MG63 (cell line): ENCODE measurements around the gene ARHGAP42. TPM values are rescaled to one million over a fixed set of nuclear protein-coding genes. Genes with fewer than 3 reads are reported as not detected.

Experiments used
- DNase-seq: peaks from one replicate; pipeline ENCODE4 v3.0.0-alpha.2; 2020
- H3K27me3 ChIP-seq: fragments of 250-450 bp; sonication (Bioruptor Pico); 2 replicates; pipeline ENCODE4 v1.5.1; 2020; ENCODE audit warnings: mild to moderate bottlenecking, moderate library complexity
- H3K36me3 ChIP-seq: fragments of 250-450 bp; sonication (Bioruptor Pico); 2 replicates; pipeline ENCODE4 v1.5.1; 2020; ENCODE audit warnings: mild to moderate bottlenecking, moderate library complexity
- H3K4me3 ChIP-seq: fragments of 250-450 bp; sonication (Bioruptor Pico); 2 replicates; pipeline ENCODE4 v1.5.1; 2020; ENCODE audit warnings: mild to moderate bottlenecking, moderate library complexity
- H3K9me3 ChIP-seq: fragments of 250-450 bp; sonication (Bioruptor Pico); 2 replicates; pipeline ENCODE4 v1.5.1; 2020; ENCODE audit warnings: mild to moderate bottlenecking, moderate library complexity
- total RNA-seq: library from RNA; depleted of rRNA; stranded (reverse); fragments of >200 nt; shearing (Covaris generic); gene quantifications from 2 replicates; pipeline ENCODE4 v1.2.3, GENCODE V29; 2014; ENCODE audit warnings: low replicate concordance

ARHGAP42 gene
- total RNA-seq, 1 experiment from 2014 or later = 2.0 TPM

DNA sequence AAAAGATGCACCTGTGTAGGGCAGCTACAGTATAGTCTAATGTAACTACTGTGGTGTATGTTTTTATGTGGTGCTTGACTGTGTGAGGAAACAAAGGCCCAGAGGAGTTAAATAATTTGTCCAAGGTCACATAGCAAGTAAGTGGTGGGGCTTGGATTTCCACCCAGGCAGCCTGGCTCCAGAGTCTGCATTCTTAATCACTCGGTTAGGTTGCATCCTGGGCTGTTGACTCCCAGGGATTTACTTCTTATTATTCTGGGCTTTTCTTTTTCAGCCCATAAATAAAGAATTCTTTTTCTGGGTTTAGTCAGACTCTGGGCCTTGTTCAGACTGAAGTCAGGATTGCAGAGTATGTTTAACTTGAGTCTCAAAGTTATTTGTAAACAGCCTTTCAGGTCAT lies 82.1 kb downstream of the ARHGAP42 start:
- Histone ChIP-seq H3K9me3 (no peaks in the 10 kb centered on the region), H3K27me3 (no peaks in the 10 kb centered on the region), H3K36me3 (no peaks in the 10 kb centered on the region), H3K4me3 (no peak overlapping the region)
- no peak for DNase-seq

GRCh38 chr11:100769617-100770016 lies 82.5 kb downstream of the ARHGAP42 start:
- H3K9me3 ChIP-seq = no peaks in the 10 kb centered on the region
- no peaks in the 10 kb centered on the region for H3K36me3 ChIP-seq
- no peaks in the 10 kb centered on the region for H3K27me3 ChIP-seq
- no peak overlapping the region for H3K4me3 ChIP-seq
- DNase-seq = no peak

GRCh38 chr11:100774132-100774531 lies 87.0 kb downstream of the ARHGAP42 start:
- no peak for DNase-seq
- no peaks in the 10 kb centered on the region for H3K36me3 ChIP-seq
- H3K27me3 ChIP-seq = no peaks in the 10 kb centered on the region
- no peak overlapping the region for H3K4me3 ChIP-seq
- H3K9me3 ChIP-seq = no peaks in the 10 kb centered on the region

DNA sequence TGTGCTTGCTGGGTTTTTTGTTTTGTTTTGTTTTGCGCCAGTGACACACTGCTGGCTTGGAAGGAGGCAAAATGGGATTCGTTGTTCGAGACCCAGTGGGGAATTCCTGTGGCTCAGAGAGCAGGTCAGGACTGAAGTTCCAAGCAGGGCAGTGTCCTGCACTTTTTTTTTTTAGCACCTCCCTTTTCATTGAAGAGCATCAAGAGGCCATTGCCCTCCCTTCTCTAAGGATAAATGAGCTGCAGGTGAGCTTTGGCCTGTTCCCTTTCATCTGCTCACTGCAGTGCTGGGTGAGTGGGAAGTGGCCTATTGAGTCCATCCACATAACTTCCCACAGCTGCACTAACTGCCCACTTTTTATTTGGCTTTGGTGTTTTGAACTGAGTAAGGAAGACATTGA lies 87.8 kb downstream of the ARHGAP42 start:
- no peaks in the 10 kb centered on the region for H3K27me3 ChIP-seq
- no peaks in the 10 kb centered on the region for H3K36me3 ChIP-seq
- no peak overlapping the region for H3K4me3 ChIP-seq
- DNase-seq = no peak
- H3K9me3 ChIP-seq = no peaks in the 10 kb centered on the region

DNA sequence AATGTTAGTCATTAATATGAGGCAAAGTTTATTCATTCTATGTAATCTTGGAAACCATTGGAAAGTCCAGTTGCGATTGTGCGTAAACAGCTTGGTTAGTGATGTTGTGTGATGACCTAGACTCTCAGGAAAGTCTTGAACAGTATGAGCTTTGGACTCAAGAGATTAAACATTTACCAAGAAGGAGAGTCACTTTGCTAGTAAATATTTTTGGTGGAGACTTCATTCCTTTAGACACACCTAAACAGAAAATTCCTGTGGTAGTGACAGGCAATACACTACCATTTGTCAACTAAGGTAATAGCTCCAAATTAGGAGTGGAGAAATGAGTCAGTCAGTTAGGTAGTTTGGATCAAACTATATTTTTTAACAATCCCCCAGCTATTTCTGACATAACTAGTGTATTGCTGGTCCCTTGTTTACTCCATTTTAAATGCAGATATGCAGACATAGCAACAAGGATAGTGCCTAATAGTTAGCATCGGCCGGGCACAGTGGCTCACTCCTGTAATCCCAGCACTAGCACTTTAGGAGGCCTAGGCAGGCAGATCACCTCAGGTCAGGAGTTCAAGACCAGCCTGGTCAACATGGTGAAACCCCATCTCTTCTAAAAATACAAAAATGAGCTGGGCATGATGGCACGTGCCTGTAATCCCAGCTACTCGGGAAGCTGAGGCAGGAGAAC lies 89.3 kb downstream of the ARHGAP42 start:
- Histone ChIP-seq H3K36me3 (no peaks in the 10 kb centered on the region), H3K4me3 (no peak overlapping the region), H3K9me3 (no peaks in the 10 kb centered on the region), H3K27me3 (no peaks in the 10 kb centered on the region)
- no peak for DNase-seq

GRCh38 chr11:100777103-100777502 lies 90.0 kb downstream of the ARHGAP42 start:
- no peak for DNase-seq
- no peaks in the 10 kb centered on the region for H3K36me3 ChIP-seq
- H3K9me3 ChIP-seq = no peaks in the 10 kb centered on the region
- no peak overlapping the region for H3K4me3 ChIP-seq
- no peaks in the 10 kb centered on the region for H3K27me3 ChIP-seq

DNA sequence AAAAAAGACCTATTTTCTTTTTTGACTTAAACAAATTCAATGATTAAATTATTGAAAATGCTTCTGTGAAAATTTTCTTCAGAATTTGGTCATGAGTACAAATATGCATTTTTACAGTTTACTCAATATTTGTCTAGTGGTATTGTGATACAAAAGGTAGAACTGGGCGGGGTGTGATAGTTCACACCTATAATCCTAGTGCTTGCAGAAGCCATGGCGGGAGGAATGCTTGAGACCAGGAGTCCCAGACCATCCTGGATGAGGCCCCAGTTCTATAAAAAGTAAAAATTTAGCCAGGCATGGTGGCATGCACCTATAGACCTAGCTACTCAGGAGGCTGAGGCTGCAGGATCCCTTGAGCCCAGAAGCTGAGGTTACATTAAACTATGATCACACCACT lies 90.6 kb downstream of the ARHGAP42 start:
- no peaks in the 10 kb centered on the region for H3K27me3 ChIP-seq
- no peak for DNase-seq
- no peaks in the 10 kb centered on the region for H3K9me3 ChIP-seq
- H3K4me3 ChIP-seq = no peak overlapping the region
- no peaks in the 10 kb centered on the region for H3K36me3 ChIP-seq

DNA sequence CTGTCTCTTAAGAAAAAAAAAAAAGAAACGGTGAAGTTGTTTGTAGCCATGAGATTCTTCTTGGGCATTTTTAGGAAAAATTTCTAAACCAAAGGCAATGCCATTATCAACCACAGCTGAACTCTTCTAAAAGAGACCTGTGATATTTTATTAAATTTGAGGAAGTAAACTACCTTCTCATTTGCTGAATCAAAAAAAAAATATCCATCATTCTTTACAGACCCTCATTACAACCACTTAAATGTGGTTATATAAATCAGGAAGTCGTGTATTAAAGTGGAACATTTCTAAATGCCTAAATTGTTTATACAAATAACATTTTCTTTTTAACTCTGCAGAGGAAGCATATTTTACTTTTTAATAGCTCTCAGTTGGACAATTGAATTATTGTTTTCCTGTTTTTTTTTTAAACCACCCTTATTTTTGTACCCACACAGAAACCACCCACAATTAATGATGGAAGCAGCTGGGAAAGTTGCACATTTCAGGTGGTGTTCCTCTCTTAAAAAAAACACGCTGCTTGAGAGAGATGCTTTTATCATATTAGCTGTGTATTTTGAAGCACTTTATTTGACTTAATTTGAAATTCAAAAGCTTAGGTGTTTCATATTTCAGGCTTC lies 91.2 kb downstream of the ARHGAP42 start:
- Histone ChIP-seq H3K4me3 (no peak overlapping the region), H3K36me3 (no peaks in the 10 kb centered on the region), H3K9me3 (no peaks in the 10 kb centered on the region), H3K27me3 (no peaks in the 10 kb centered on the region)
- DNase-seq = no peak

- H3K27me3 ChIP-seq = no peaks in the 10 kb centered on the region
- no peak for DNase-seq
- H3K36me3 ChIP-seq = no peaks in the 10 kb centered on the region
- no peak overlapping the region for H3K4me3 ChIP-seq
- no peaks in the 10 kb centered on the region for H3K9me3 ChIP-seq
Measured at GRCh38 chr11:100780470-100780869, 93.4 kb downstream of the ARHGAP42 start.

GRCh38 chr11:100785148-100785983 lies 98.3 kb downstream of the ARHGAP42 start:
- no peaks in the 10 kb centered on the region for H3K27me3 ChIP-seq
- no peak for DNase-seq
- H3K9me3 ChIP-seq = no peaks in the 10 kb centered on the region
- H3K36me3 ChIP-seq = no peaks in the 10 kb centered on the region
- no peak overlapping the region for H3K4me3 ChIP-seq

- no peaks in the 10 kb centered on the region for H3K36me3 ChIP-seq
- no peaks in the 10 kb centered on the region for H3K27me3 ChIP-seq
- DNase-seq = no peak
- no peak overlapping the region for H3K4me3 ChIP-seq
- H3K9me3 ChIP-seq = no peaks in the 10 kb centered on the region
Measured at GRCh38 chr11:100788561-100789295, 101.6 kb downstream of the ARHGAP42 start.

DNA sequence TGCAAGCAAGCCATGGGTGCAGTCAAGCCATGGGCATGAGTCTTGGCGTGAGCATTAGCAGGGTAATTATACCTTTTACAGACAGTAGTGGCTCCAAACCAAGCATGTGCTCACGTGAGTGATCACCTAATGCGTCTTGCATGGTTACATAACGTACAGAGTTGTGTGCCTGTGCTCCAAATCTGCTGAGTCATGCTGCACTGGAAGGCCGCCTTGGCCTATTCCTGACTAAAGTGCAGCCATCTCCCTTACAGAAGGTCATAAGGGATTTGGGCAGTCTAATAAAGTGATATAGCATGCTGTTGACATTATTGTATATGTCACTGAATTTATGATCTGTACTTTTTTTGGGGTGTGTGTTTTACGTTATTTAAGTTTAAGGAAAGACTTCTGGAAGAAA lies 102.4 kb downstream of the ARHGAP42 start:
- Histone ChIP-seq H3K27me3 (no peaks in the 10 kb centered on the region), H3K4me3 (no peak overlapping the region), H3K36me3 (no peaks in the 10 kb centered on the region), H3K9me3 (no peaks in the 10 kb centered on the region)
- peak; percentile 5 for DNase-seq

DNA sequence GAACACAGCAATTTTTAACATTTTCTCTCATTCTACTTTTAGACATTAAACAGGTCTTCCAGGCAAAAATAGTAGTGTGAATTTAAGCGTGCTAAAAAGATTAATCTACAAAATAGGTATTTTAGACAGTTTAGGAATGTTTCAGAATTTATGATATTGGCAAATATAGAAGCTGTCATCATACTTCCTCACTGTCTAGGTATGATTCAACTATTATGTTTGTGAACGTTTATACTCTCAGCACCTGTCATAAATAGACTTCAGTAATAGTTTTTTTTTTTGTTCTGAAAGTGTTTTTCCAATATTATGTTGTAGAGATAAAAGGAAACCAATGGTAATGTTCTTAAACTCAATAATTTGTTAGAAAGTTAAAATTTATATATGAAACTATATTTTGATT lies 103.0 kb downstream of the ARHGAP42 start:
- H3K9me3 ChIP-seq = no peaks in the 10 kb centered on the region
- no peaks in the 10 kb centered on the region for H3K36me3 ChIP-seq
- no peak for DNase-seq
- H3K27me3 ChIP-seq = no peaks in the 10 kb centered on the region
- H3K4me3 ChIP-seq = no peak overlapping the region

- H3K4me3 ChIP-seq = no peak overlapping the region
- no peaks in the 10 kb centered on the region for H3K27me3 ChIP-seq
- H3K9me3 ChIP-seq = no peaks in the 10 kb centered on the region
- DNase-seq = no peak
- no peaks in the 10 kb centered on the region for H3K36me3 ChIP-seq
Measured at GRCh38 chr11:100791103-100791502, 104.0 kb downstream of the ARHGAP42 start.

GRCh38 chr11:100791860-100792259 lies 104.8 kb downstream of the ARHGAP42 start:
- no peaks in the 10 kb centered on the region for H3K36me3 ChIP-seq
- H3K4me3 ChIP-seq = no peak overlapping the region
- no peaks in the 10 kb centered on the region for H3K27me3 ChIP-seq
- no peak for DNase-seq
- H3K9me3 ChIP-seq = no peaks in the 10 kb centered on the region

DNA sequence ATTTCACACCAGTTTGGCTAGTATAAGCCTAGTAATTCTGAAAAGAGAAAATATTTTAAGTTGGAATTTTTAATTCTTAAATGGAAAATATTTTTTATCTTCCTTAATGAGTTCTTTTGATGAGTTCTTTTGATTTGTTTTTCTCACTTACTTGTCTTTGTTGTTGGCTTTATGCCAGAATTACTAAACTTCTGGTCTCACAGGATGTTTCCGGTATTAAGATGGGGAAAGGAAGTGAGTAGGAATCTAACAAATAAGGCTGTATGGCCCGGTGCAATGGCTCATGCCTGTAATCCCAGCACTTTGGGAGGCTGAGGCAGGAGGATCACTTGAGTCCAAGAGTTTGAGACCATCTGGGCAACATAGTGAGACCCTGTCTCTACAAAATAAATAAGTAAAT lies 106.4 kb downstream of the ARHGAP42 start:
- no peak for DNase-seq
- H3K36me3 ChIP-seq = no peaks in the 10 kb centered on the region
- H3K27me3 ChIP-seq = no peaks in the 10 kb centered on the region

DNA sequence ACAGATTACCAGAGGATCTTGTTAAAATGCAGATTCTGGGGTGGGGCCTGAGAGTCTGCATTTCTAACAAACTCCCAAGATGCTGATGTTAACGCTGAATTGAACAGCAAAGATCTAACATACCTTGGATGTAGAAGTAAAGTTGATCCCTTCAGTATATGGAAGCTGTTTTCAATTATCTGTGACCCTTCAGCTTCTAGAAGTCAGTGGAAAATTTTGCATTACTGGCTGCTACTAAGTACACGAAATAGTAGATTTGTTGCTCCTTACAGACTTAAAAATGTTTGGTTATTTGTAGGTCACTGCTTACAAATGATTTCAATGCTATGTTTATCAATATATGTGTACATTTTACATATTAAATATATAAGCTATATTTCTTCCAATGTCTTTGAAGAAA lies 107.4 kb downstream of the ARHGAP42 start:
- Histone ChIP-seq H3K36me3 (no peaks in the 10 kb centered on the region), H3K4me3 (no peak overlapping the region), H3K27me3 (no peaks in the 10 kb centered on the region), H3K9me3 (no peaks in the 10 kb centered on the region)
- no peak for DNase-seq

More for the DNA sequence above, 106.4 kb downstream of the ARHGAP42 start:
- Histone ChIP-seq H3K9me3 (no peaks in the 10 kb centered on the region), H3K4me3 (no peak overlapping the region)
